ENCODE results near the gene THYN1.

The THYN1 gene

GRCh38 chr11:134250675-134251074, 2.5 kb downstream of the THYN1 start:
- TF ChIP-seq ESRRG (CRISPR knock-in tag; IDR thresholded peaks at IDR 0.05) = no peak
- no peak for TF ChIP-seq ISL1 (CRISPR knock-in tag; IDR thresholded peaks at IDR 0.05)
- no peak for TF ChIP-seq ZFP3 (CRISPR knock-in tag; IDR thresholded peaks at IDR 0.05)
- no peak for TF ChIP-seq RARB (CRISPR knock-in tag; IDR thresholded peaks at IDR 0.05)
- TF ChIP-seq ZNF70 (CRISPR knock-in tag; IDR thresholded peaks at IDR 0.05) = no peak
- TF ChIP-seq PPARA (CRISPR knock-in tag; IDR thresholded peaks at IDR 0.05; ENCODE audit: borderline replicate concordance) = no peak
- TF ChIP-seq, protein P1, sequence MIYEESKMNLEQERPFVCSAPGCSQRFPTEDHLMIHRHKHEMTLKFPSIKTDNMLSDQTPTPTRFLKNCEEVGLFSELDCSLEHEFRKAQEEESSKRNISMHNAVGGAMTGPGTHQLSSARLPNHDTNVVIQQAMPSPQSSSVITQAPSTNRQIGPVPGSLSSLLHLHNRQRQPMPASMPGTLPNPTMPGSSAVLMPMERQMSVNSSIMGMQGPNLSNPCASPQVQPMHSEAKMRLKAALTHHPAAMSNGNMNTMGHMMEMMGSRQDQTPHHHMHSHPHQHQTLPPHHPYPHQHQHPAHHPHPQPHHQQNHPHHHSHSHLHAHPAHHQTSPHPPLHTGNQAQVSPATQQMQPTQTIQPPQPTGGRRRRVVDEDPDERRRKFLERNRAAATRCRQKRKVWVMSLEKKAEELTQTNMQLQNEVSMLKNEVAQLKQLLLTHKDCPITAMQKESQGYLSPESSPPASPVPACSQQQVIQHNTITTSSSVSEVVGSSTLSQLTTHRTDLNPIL (CRISPR knock-in tag; IDR thresholded peaks at IDR 0.05; ENCODE audit: low read depth) = no peak
- TF ChIP-seq, protein P2, sequence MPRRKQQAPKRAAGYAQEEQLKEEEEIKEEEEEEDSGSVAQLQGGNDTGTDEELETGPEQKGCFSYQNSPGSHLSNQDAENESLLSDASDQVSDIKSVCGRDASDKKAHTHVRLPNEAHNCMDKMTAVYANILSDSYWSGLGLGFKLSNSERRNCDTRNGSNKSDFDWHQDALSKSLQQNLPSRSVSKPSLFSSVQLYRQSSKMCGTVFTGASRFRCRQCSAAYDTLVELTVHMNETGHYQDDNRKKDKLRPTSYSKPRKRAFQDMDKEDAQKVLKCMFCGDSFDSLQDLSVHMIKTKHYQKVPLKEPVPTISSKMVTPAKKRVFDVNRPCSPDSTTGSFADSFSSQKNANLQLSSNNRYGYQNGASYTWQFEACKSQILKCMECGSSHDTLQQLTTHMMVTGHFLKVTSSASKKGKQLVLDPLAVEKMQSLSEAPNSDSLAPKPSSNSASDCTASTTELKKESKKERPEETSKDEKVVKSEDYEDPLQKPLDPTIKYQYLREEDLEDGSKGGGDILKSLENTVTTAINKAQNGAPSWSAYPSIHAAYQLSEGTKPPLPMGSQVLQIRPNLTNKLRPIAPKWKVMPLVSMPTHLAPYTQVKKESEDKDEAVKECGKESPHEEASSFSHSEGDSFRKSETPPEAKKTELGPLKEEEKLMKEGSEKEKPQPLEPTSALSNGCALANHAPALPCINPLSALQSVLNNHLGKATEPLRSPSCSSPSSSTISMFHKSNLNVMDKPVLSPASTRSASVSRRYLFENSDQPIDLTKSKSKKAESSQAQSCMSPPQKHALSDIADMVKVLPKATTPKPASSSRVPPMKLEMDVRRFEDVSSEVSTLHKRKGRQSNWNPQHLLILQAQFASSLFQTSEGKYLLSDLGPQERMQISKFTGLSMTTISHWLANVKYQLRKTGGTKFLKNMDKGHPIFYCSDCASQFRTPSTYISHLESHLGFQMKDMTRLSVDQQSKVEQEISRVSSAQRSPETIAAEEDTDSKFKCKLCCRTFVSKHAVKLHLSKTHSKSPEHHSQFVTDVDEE (CRISPR knock-in tag; IDR thresholded peaks at IDR 0.05) = no peak
- TF ChIP-seq GLIS3 (CRISPR knock-in tag; IDR thresholded peaks at IDR 0.05) = no peak
- TF ChIP-seq CSDC2 (CRISPR knock-in tag; IDR thresholded peaks at IDR 0.05) = no peak
- no peak for TF ChIP-seq TCF4 (CRISPR knock-in tag; IDR thresholded peaks at IDR 0.05; ENCODE audit: borderline replicate concordance)
- TF ChIP-seq BACH2 (CRISPR knock-in tag; IDR thresholded peaks at IDR 0.05; ENCODE audit: borderline replicate concordance) = no peak
- TF ChIP-seq, protein P3, sequence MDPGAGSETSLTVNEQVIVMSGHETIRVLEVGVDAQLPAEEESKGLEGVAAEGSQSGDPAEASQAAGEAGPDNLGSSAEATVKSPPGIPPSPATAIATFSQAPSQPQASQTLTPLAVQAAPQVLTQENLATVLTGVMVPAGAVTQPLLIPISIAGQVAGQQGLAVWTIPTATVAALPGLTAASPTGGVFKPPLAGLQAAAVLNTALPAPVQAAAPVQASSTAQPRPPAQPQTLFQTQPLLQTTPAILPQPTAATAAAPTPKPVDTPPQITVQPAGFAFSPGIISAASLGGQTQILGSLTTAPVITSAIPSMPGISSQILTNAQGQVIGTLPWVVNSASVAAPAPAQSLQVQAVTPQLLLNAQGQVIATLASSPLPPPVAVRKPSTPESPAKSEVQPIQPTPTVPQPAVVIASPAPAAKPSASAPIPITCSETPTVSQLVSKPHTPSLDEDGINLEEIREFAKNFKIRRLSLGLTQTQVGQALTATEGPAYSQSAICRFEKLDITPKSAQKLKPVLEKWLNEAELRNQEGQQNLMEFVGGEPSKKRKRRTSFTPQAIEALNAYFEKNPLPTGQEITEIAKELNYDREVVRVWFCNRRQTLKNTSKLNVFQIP (CRISPR knock-in tag; IDR thresholded peaks at IDR 0.05; ENCODE audit: borderline replicate concordance, low read depth) = no peak
- no peak for TF ChIP-seq ZC3H10 (CRISPR knock-in tag; IDR thresholded peaks at IDR 0.05)
- no peak for ATAC-seq

- TF ChIP-seq, protein P4, sequence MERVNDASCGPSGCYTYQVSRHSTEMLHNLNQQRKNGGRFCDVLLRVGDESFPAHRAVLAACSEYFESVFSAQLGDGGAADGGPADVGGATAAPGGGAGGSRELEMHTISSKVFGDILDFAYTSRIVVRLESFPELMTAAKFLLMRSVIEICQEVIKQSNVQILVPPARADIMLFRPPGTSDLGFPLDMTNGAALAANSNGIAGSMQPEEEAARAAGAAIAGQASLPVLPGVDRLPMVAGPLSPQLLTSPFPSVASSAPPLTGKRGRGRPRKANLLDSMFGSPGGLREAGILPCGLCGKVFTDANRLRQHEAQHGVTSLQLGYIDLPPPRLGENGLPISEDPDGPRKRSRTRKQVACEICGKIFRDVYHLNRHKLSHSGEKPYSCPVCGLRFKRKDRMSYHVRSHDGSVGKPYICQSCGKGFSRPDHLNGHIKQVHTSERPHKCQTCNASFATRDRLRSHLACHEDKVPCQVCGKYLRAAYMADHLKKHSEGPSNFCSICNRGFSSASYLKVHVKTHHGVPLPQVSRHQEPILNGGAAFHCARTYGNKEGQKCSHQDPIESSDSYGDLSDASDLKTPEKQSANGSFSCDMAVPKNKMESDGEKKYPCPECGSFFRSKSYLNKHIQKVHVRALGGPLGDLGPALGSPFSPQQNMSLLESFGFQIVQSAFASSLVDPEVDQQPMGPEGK (CRISPR knock-in tag; IDR thresholded peaks at IDR 0.05; ENCODE audit: borderline replicate concordance) = no peak
- TF ChIP-seq GLIS3 (CRISPR knock-in tag; IDR thresholded peaks at IDR 0.05) (no peak), SNAI2 (CRISPR knock-in tag; IDR thresholded peaks at IDR 0.05) (no peak)
- TF ChIP-seq, protein P2 (CRISPR knock-in tag; IDR thresholded peaks at IDR 0.05) = no peak
- TF ChIP-seq, protein P3 (CRISPR knock-in tag; IDR thresholded peaks at IDR 0.05; ENCODE audit: borderline replicate concordance, low read depth) = no peak
- ATAC-seq = no peak
These were observed 2.9 kb downstream of the THYN1 start for GRCh38 chr11:134250246-134250645.

DNA sequence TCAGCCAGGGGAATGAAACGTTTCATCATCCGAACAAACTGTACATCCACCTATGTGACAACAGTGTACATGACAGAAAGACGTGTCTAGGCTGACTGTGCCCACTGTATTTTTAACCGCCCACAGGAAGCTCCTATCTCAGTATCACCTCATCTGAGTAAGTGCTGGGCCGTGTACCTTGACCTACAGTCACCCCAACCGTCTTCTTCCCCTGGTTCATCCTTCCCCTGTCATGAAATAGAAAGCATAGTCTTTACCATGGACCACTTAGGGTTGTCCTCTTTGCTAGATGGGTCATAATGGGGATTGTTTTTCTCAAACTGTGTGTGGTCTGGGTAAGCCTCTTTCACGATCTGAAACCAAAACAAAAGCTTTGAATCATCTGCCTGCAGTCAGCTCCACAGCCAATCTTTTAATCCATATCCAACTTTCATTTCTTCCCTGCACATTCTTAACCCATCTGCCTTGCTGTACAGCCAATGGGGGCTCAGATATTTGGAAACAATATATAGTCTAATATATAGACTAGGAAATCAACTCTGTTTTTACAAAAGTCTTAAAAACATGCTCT, 4.2 kb downstream of the THYN1 start:
- TF ChIP-seq ARNTL (CRISPR knock-in tag; IDR thresholded peaks at IDR 0.05; ENCODE audit: borderline replicate concordance, low read depth) (no peak), CSRNP3 (CRISPR knock-in tag; IDR thresholded peaks at IDR 0.05) (no peak), ZFP3 (CRISPR knock-in tag; IDR thresholded peaks at IDR 0.05) (no peak), RARB (CRISPR knock-in tag; IDR thresholded peaks at IDR 0.05) (no peak)

More for the DNA sequence above, 4.2 kb downstream of the THYN1 start:
- no peak for ATAC-seq

Data from SK-N-SH treated with all-trans-retinoic acid at 6 μM for 48 hours (cell line).